ENCODE data around the gene NTM. TPM values are rescaled to one million over a fixed set of nuclear protein-coding genes. Genes with fewer than 3 reads are reported as not detected.

The NTM gene
- total RNA-seq, 1 experiment from 2014 or later, result 16.4 TPM

DNA sequence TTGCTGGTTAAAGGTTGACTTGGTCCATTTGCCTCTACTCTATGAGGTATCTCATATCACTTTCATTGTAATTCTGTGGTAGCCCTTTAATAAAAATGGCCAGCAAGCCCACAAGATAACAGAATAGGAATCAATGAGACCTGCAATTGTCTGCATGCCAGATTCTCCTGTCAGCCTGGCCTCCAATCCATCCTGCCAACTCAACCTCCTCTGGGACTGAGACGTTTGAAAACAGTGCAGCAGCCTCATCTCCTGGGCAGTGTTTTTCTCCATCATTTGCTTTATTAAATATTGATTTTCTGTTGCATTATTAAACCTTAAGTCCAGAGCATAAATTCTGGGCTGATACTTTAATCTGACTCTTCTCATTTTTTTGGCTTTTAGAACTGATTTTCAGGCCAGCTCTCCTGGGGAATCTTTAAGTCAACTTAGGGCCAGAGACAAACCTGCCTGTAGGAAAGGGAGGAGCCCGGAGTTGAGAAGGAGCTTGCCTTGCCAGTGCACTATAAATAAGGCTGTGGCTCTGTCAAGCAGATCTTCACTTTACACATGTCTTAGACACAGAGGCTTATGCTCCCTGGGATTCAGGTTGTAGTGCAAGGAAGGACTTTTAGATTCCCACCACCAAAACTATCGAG is 798.0 kb downstream of the NTM start (continued):
- no peak for TF ChIP-seq PRDM15 (CRISPR knock-in tag; IDR thresholded peaks at IDR 0.05)
- no peak for TF ChIP-seq USF2 (CRISPR knock-in tag; IDR thresholded peaks at IDR 0.05)
- no peak for TF ChIP-seq NFYB (CRISPR knock-in tag; conservative IDR thresholded peaks at IDR 0.05; ENCODE audit: low read depth)
- no peak for TF ChIP-seq TEAD1 (CRISPR knock-in tag; IDR thresholded peaks at IDR 0.05)
- no peak for TF ChIP-seq CBFB (CRISPR knock-in tag; IDR thresholded peaks at IDR 0.05; ENCODE audit: low read depth)

DNA sequence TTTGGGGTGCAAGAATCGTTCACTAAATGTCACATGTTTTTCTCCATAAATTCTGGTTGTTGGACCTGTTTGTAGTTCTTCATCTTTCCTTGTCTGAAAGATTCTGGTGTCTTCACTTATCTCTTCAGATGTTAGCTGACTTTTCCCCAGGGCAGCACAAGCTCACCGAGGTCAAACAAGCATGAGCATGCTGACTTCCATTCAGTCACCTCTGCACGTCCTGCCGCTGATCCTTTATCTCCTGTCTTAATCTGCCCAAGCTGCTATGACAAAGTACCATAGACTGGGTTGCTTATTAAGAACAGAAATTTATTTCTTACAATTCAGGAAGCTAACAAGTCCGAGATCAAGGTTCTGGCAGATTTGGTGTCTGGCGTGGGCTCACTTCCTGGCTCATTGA is 800.6 kb downstream of the NTM start:
- ChIA-PET POLR2A (no interaction called here), CTCF (interaction anchor here (1.6 kb wide), 1 partner anchor 44 kb away, joined by 4 read pairs; no protein-coding TSS in a partner anchor)

GRCh38 chr11:132174362-132175255 is 804.2 kb downstream of the NTM start:
- no peak for TF ChIP-seq NR3C1 (CRISPR knock-in tag; conservative IDR thresholded peaks at IDR 0.05; ENCODE audit: low read depth)
- TF ChIP-seq, protein P1, sequence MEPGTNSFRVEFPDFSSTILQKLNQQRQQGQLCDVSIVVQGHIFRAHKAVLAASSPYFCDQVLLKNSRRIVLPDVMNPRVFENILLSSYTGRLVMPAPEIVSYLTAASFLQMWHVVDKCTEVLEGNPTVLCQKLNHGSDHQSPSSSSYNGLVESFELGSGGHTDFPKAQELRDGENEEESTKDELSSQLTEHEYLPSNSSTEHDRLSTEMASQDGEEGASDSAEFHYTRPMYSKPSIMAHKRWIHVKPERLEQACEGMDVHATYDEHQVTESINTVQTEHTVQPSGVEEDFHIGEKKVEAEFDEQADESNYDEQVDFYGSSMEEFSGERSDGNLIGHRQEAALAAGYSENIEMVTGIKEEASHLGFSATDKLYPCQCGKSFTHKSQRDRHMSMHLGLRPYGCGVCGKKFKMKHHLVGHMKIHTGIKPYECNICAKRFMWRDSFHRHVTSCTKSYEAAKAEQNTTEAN (CRISPR knock-in tag; IDR thresholded peaks at IDR 0.05), result no peak
- no peak for TF ChIP-seq TCF7 (CRISPR knock-in tag; IDR thresholded peaks at IDR 0.05; ENCODE audit: low read depth)
- TF ChIP-seq USF2 (CRISPR knock-in tag; IDR thresholded peaks at IDR 0.05), result no peak
- Mint-ChIP-seq H3K27ac (no peak overlapping the region), H3K36me3 (no peaks in the 10 kb centered on the region), H3K9me3 (no peaks in the 10 kb centered on the region), H3K27me3 (ENCODE audit: low read depth) (no peaks in the 10 kb centered on the region), H3K4me1 (no peaks in the 10 kb centered on the region), H3K4me3 (no peak overlapping the region)
- DNase-seq (ENCODE audit: low spot score) (no peak), ATAC-seq (no peak)
- ChIA-PET CTCF (no interaction called here), POLR2A (no interaction called here)

More for the DNA sequence above, 800.6 kb downstream of the NTM start:
- Mint-ChIP-seq H3K4me3 (no peak overlapping the region), H3K4me1 (no peaks in the 10 kb centered on the region), H3K27ac (no peak overlapping the region), H3K9me3 (no peaks in the 10 kb centered on the region), H3K36me3 (no peaks in the 10 kb centered on the region), H3K27me3 (ENCODE audit: low read depth) (no peaks in the 10 kb centered on the region)
- TF ChIP-seq FOXP1 (CRISPR knock-in tag; IDR thresholded peaks at IDR 0.05; ENCODE audit: borderline replicate concordance) (no peak), ZSCAN18 (CRISPR knock-in tag; IDR thresholded peaks at IDR 0.05) (no peak), SMAD3 (CRISPR knock-in tag; IDR thresholded peaks at IDR 0.05; ENCODE audit: borderline replicate concordance) (no peak), PREB (CRISPR knock-in tag; IDR thresholded peaks at IDR 0.05; ENCODE audit: borderline replicate concordance) (no peak), KAT7 (CRISPR knock-in tag; IDR thresholded peaks at IDR 0.05; ENCODE audit: borderline replicate concordance) (no peak), SMAD4 (CRISPR knock-in tag; IDR thresholded peaks at IDR 0.05) (no peak), ZNF396 (CRISPR knock-in tag; IDR thresholded peaks at IDR 0.05; ENCODE audit: borderline replicate concordance) (no peak), HMGA2 (CRISPR knock-in tag; IDR thresholded peaks at IDR 0.05) (no peak)
- DNase-seq (ENCODE audit: low spot score), result no peak
- no peak for ATAC-seq
